C4-2B (cell line): Measurements from ENCODE around the gene ZEB2.

Experiments
- CTCF ChIP-seq: fragments of 450-650 bp; conservative IDR thresholded peaks from 2 replicates; pipeline ENCODE4 v1.5.1; 2017; ENCODE audit warnings: mild to moderate bottlenecking
- ZFX ChIP-seq: fragments of 450-650 bp; IDR thresholded peaks from 2 replicates; pipeline ENCODE4 v1.6.1; 2017

- no peak for TF ChIP-seq CTCF
- no peak for TF ChIP-seq ZFX
These were observed 29.9 kb downstream of the ZEB2 start for GRCh38 chr2:144490017-144490416.
